Cardiac septum (tissue), 1 donor: ENCODE data around the gene NR2C2. TPM values are rescaled to one million over a fixed set of nuclear protein-coding genes. Genes with fewer than 3 reads are reported as not detected.

Source experiments
- DNase-seq: peaks from one replicate; pipeline ENCODE4 v3.0.0-alpha.2; 2020; ENCODE audit warnings: low spot score
- intact Hi-C: fragments of 100-400 bp; cut with DNase I; formaldehyde crosslinking; loops from one replicate; pipeline ENCODE4 v1.14.0; 2022
- total RNA-seq: library from RNA; stranded (reverse); fragmentation: NEBNext Ultra II Directional; extraction: Animal tissue kit (Norgen Biotek cat#: 25700); gene quantifications from one replicate; pipeline ENCODE4 v1.2.1, GENCODE V29; 2021
- donor health status: DM: no; HTN: no; CAD: no.

The NR2C2 gene
- total RNA-seq, 1 donor from 2014 or later, result 32.7 TPM

GRCh38 chr3:15081960-15082664, 134.7 kb downstream of the NR2C2 start:
- DNase-seq, result no peak
- intact Hi-C loops, result no loop called here

- DNase-seq, result no peak
- intact Hi-C loops, result no loop called here
Observed at GRCh38 chr3:15083252-15083651, 135.9 kb downstream of the NR2C2 start.

GRCh38 chr3:15086263-15086662, 138.9 kb downstream of the NR2C2 start:
- intact Hi-C loops, result no loop called here
- no peak for DNase-seq

GRCh38 chr3:15086699-15087098, 139.3 kb downstream of the NR2C2 start:
- intact Hi-C loops, result no loop called here
- DNase-seq, result no peak

GRCh38 chr3:15089201-15089600, 141.8 kb downstream of the NR2C2 start:
- intact Hi-C loops, result no loop called here
- DNase-seq, result no peak

GRCh38 chr3:15091575-15091974, 144.2 kb downstream of the NR2C2 start:
- intact Hi-C loops, result no loop called here
- DNase-seq, result no peak

GRCh38 chr3:15092686-15093085, 145.3 kb downstream of the NR2C2 start:
- no peak for DNase-seq
- intact Hi-C loops, result no loop called here

- intact Hi-C loops, result no loop called here
- no peak for DNase-seq
Observed at GRCh38 chr3:15094187-15094875, 146.9 kb downstream of the NR2C2 start.

GRCh38 chr3:15096046-15096445, 148.7 kb downstream of the NR2C2 start:
- DNase-seq, result no peak
- intact Hi-C loops, result no loop called here

- intact Hi-C loops, result no loop called here
Observed at GRCh38 chr3:15097891-15098290, 150.5 kb downstream of the NR2C2 start.

More at GRCh38 chr3:15097891-15098290, 150.5 kb downstream of the NR2C2 start:
- DNase-seq, result no peak

Other genes with a start within 250 kb of the NR2C2 start
- 15.6 TPM for gene FGD5, start 128.6 kb upstream of the NR2C2 start, total RNA-seq
- gene MRPS25, start 117.7 kb downstream of the NR2C2 start, total RNA-seq, result 77.7 TPM
- 24.1 TPM for gene RBSN, start 151.6 kb downstream of the NR2C2 start, total RNA-seq